H1 (cell line): ENCODE data around the gene PPM1D. TPM values are rescaled to one million over a fixed set of nuclear protein-coding genes. Genes with fewer than 3 reads are reported as not detected.

Experiments
- CTCF ChIA-PET: fragments of 300-600 bp; sonication (Branson Sonifier 250); formaldehyde crosslinking; loops from one replicate; lab custom pipeline; 2021; ENCODE audit not compliant: partially characterized antibody; lab: Charles Lee
- POLR2A ChIA-PET: fragments of 300-600 bp; sonication (Branson Sonifier 250); formaldehyde crosslinking; loops from one replicate; lab custom pipeline; 2021; ENCODE audit warnings: inconsistent platforms; ENCODE audit not compliant: partially characterized antibody; lab: Charles Lee
- DNase-seq, 2 experiments: peaks; one replicate each; pipeline versions ENCODE4 v3.0.0 to v3.0.0-alpha.2; 2010 to 2022; ENCODE audit warnings: low spot score in 2 of 2, low read depth in 1 of 2, mixed read lengths in 1 of 2
- FAIRE-seq: peaks from 2 replicates; lab custom pipeline; 2011; peaks lifted over from hg19 to GRCh38; lab: Jason Lieb, UNC
- H2AFZ ChIP-seq: 2 replicates; pipeline ENCODE4 v1.8.1; 2012; ENCODE audit warnings: low read length, inconsistent platforms
- H2AK5ac ChIP-seq: 2 replicates; pipeline ENCODE4 v1.6.1; 2013; ENCODE audit warnings: low read depth, low read length
- H2BK120ac ChIP-seq: replicated peaks from 2 replicates; pipeline ENCODE3; 2013; ENCODE audit warnings: low read depth, low read length, inconsistent platforms
- H2BK12ac ChIP-seq: 2 replicates; pipeline ENCODE4 v1.6.1; 2013; ENCODE audit warnings: low read depth, low read length
- H2BK15ac ChIP-seq: 2 replicates; pipeline ENCODE4 v1.6.1; 2013; ENCODE audit warnings: low read length
- H2BK20ac ChIP-seq: 2 replicates; pipeline ENCODE4 v1.6.1; 2013; ENCODE audit warnings: low read length
- H2BK5ac ChIP-seq: 2 replicates; pipeline ENCODE4 v1.6.1; 2013; ENCODE audit warnings: low read depth, low read length
- H3K14ac ChIP-seq: 2 replicates; pipeline ENCODE4 v1.6.1; 2013; ENCODE audit warnings: inconsistent platforms; ENCODE audit not compliant: insufficient read length
- H3K18ac ChIP-seq: 2 replicates; pipeline ENCODE4 v1.6.1; 2013; ENCODE audit warnings: low read length; ENCODE audit errors: extremely low read depth
- H3K23ac ChIP-seq: 2 replicates; pipeline ENCODE4 v1.6.1; 2013; ENCODE audit warnings: inconsistent platforms; ENCODE audit not compliant: insufficient read length
- H3K23me2 ChIP-seq: 2 replicates; pipeline ENCODE4 v1.6.1; 2013; ENCODE audit warnings: low read depth, low read length
- H3K27ac ChIP-seq: 2 replicates; pipeline ENCODE4 v1.6.1; 2011; ENCODE audit warnings: low read depth, low read length, inconsistent platforms
- H3K27me3 ChIP-seq, 4 experiments: replicated peaks in 1 of 4; 1 replicate in 1 of 4; 2 replicates in 3 of 4; pipeline versions ENCODE4 v1.6.1 to v1.8.1; 2011 to 2013; ENCODE audit warnings: low read length in 3 of 4, mild to moderate bottlenecking in 3 of 4, inconsistent platforms in 2 of 4, mixed read lengths in 2 of 4, moderate library complexity in 1 of 4; ENCODE audit not compliant: control insufficient read depth in 3 of 4, insufficient read depth in 3 of 4; ENCODE audit errors: extremely low read depth in 1 of 4
- H3K36me3 ChIP-seq, 4 experiments: 2 replicates each; pipeline versions ENCODE4 v1.6.1 to v1.8.1; 2011 to 2013; ENCODE audit warnings: mild to moderate bottlenecking in 4 of 4, low read length in 3 of 4, moderate library complexity in 2 of 4, control low read depth in 1 of 4, inconsistent platforms in 1 of 4; ENCODE audit not compliant: insufficient read depth in 4 of 4, control insufficient read depth in 2 of 4
- H3K4ac ChIP-seq: replicated peaks from 2 replicates; pipeline ENCODE3; 2013; ENCODE audit warnings: low read length, low read depth, mixed read lengths, inconsistent platforms; ENCODE audit not compliant: insufficient read length
- H3K4me1 ChIP-seq, 4 experiments: replicated peaks in 1 of 4; 1 replicate in 1 of 4; 2 replicates in 3 of 4; pipeline versions ENCODE4 v1.6.1 to v1.8.1; 2011 to 2013; ENCODE audit warnings: low read length in 3 of 4, inconsistent platforms in 2 of 4, mixed read lengths in 1 of 4; ENCODE audit not compliant: insufficient read depth in 4 of 4, control insufficient read depth in 3 of 4
- H3K4me2 ChIP-seq, 2 experiments: 2 replicates each; pipeline versions ENCODE4 v1.6.1 to v1.8.1; 2011 to 2013; ENCODE audit warnings: low read depth in 2 of 2, low read length in 2 of 2, control low read depth in 1 of 2, inconsistent platforms in 1 of 2, mild to moderate bottlenecking in 1 of 2; ENCODE audit not compliant: insufficient read depth in 1 of 2
- H3K4me3 ChIP-seq, 4 experiments: fragments of 200-600, 300-600 bp in 1 of 4; sonication (generic), shearing (Covaris generic), sonication (Bioruptor Twin) in 1 of 4; 2 replicates each; pipeline versions ENCODE4 v1.5.1 to v1.8.1; 2011 to 2016; ENCODE audit warnings: low read length in 4 of 4, low read depth in 3 of 4, control low read depth in 2 of 4, inconsistent platforms in 2 of 4, mild to moderate bottlenecking in 2 of 4, mixed read lengths in 1 of 4, moderate library complexity in 1 of 4; ENCODE audit not compliant: insufficient read depth in 2 of 4; ENCODE audit errors: extremely low read depth in 1 of 4
- H3K56ac ChIP-seq: replicated peaks from 2 replicates; pipeline ENCODE3; 2013; ENCODE audit warnings: low read depth, mild to moderate bottlenecking, mixed read lengths, low read length, inconsistent platforms; ENCODE audit not compliant: insufficient read length
- H3K79me1 ChIP-seq: 2 replicates; pipeline ENCODE4 v1.6.1; 2013; ENCODE audit warnings: low read depth, low read length, control low read depth
- H3K79me2 ChIP-seq, 2 experiments: 2 replicates each; pipeline versions ENCODE4 v1.6.1 to v1.8.1; 2012 to 2013; ENCODE audit warnings: low read length in 2 of 2, mild to moderate bottlenecking in 2 of 2, inconsistent platforms in 1 of 2; ENCODE audit not compliant: insufficient read depth in 2 of 2, control insufficient read depth in 1 of 2
- H3K9ac ChIP-seq, 4 experiments: replicated peaks in 1 of 4; 1 replicate in 1 of 4; 2 replicates in 3 of 4; pipeline versions ENCODE4 v1.6.1 to v1.8.1; 2011 to 2013; ENCODE audit warnings: low read depth in 3 of 4, low read length in 3 of 4, control low read depth in 2 of 4, mild to moderate bottlenecking in 2 of 4, moderate library complexity in 2 of 4, inconsistent platforms in 1 of 4; ENCODE audit errors: extremely low read depth in 1 of 4
- H3K9me3 ChIP-seq, 2 experiments: 2 replicates each; pipeline versions ENCODE4 v1.6.1 to v1.8.1; 2012 to 2013; ENCODE audit warnings: mild to moderate bottlenecking in 2 of 2, moderate library complexity in 2 of 2, control low read depth in 1 of 2, inconsistent platforms in 1 of 2, low read depth in 1 of 2, low read length in 1 of 2, mixed read lengths in 1 of 2; ENCODE audit not compliant: insufficient read depth in 2 of 2
- H4K20me1 ChIP-seq, 2 experiments: replicated peaks in 1 of 2; 2 replicates each; pipeline versions ENCODE3 to v1.8.1; 2011 to 2013; ENCODE audit warnings: inconsistent platforms in 2 of 2, low read length in 2 of 2, mild to moderate bottlenecking in 1 of 2; ENCODE audit not compliant: insufficient read depth in 2 of 2, control insufficient read depth in 1 of 2
- H4K5ac ChIP-seq: 2 replicates; pipeline ENCODE4 v1.6.1; 2013; ENCODE audit warnings: low read length, low read depth, mixed read lengths, inconsistent platforms; ENCODE audit not compliant: insufficient read length
- H4K8ac ChIP-seq: 2 replicates; pipeline ENCODE4 v1.8.0; 2013; ENCODE audit warnings: mild to moderate bottlenecking, moderate library complexity, low read length, inconsistent platforms; ENCODE audit not compliant: insufficient read depth; ENCODE audit errors: extremely low read depth
- H4K91ac ChIP-seq: replicated peaks from 2 replicates; pipeline ENCODE3; 2013; ENCODE audit warnings: low read length, mixed read lengths, inconsistent platforms; ENCODE audit not compliant: insufficient read length
- BRCA1 ChIP-seq: IDR thresholded peaks from 2 replicates; pipeline ENCODE4 v1.6.1; 2012; ENCODE audit warnings: low read depth, low read length, improper control_type of control experiment
- CEBPB ChIP-seq: IDR thresholded peaks from 2 replicates; pipeline ENCODE4 v1.6.1; 2012; ENCODE audit warnings: low read depth, low read length
- CHD1 ChIP-seq: IDR thresholded peaks from 2 replicates; pipeline ENCODE4 v1.6.1; 2012; ENCODE audit warnings: low read depth, low read length, improper control_type of control experiment
- E2F6 ChIP-seq: IDR thresholded peaks from 2 replicates; pipeline ENCODE4 v1.6.1; 2012; ENCODE audit warnings: inconsistent platforms
- EP300 ChIP-seq, 2 experiments: IDR thresholded peaks; 1 replicate in 1 of 2; 2 replicates in 1 of 2; pipeline ENCODE4 v1.6.1; 2011 to 2012; ENCODE audit warnings: low read depth in 2 of 2, low read length in 2 of 2, mild to moderate bottlenecking in 2 of 2, borderline replicate concordance in 1 of 2, inconsistent platforms in 1 of 2, moderate library complexity in 1 of 2
- JUN ChIP-seq: IDR thresholded peaks from 2 replicates; pipeline ENCODE4 v1.6.1; 2011; ENCODE audit warnings: low read depth, mild to moderate bottlenecking, improper control_type of control experiment, low read length
- NRF1 ChIP-seq: IDR thresholded peaks from 2 replicates; pipeline ENCODE4 v1.6.1; 2011; ENCODE audit warnings: mild to moderate bottlenecking, low read depth, low read length, improper control_type of control experiment
- PHF8 ChIP-seq: fragments of 200-600 bp; sonication (generic); conservative IDR thresholded peaks from 2 replicates; pipeline ENCODE4 v1.7.1; 2012; ENCODE audit warnings: low read depth, mild to moderate bottlenecking, inconsistent platforms, low read length, moderate library complexity
- RBBP5 ChIP-seq: IDR thresholded peaks from 2 replicates; pipeline ENCODE4 v1.7.1; 2012; ENCODE audit warnings: low read depth, mild to moderate bottlenecking, inconsistent platforms, low read length, moderate library complexity, borderline replicate concordance
- RXRA ChIP-seq: IDR thresholded peaks from 2 replicates; pipeline ENCODE4 v1.6.1; 2011; ENCODE audit warnings: low read depth, mild to moderate bottlenecking, low read length, moderate library complexity; ENCODE audit not compliant: insufficient read depth
- SIN3A ChIP-seq, 2 experiments: IDR thresholded peaks in 1 of 2; conservative IDR thresholded peaks in 1 of 2; 2 replicates each; pipeline ENCODE4 v1.6.1; 2011 to 2012; ENCODE audit warnings: low read length in 2 of 2, improper control_type of control experiment in 1 of 2, low read depth in 1 of 2, mild to moderate bottlenecking in 1 of 2
- SP1 ChIP-seq: IDR thresholded peaks from 2 replicates; pipeline ENCODE4 v1.6.1; 2011; ENCODE audit warnings: low read depth, low read length
- WGBS, 2 experiments: shearing (Covaris generic) in 1 of 2; methylation state at CpG; one replicate each; pipeline versions ENCODE4 v1.1.6 to v1.1.7; 2013 to 2015; ENCODE audit warnings: low lambda C conversion rate in 2 of 2, mixed read lengths in 2 of 2, inconsistent platforms in 1 of 2, low coverage in 1 of 2, missing lambda C conversion rate in 1 of 2; ENCODE audit not compliant: insufficient replicate concordance in 2 of 2, insufficient coverage in 1 of 2, insufficient read length in 1 of 2; ENCODE audit errors: extremely low coverage in 1 of 2, missing lambda C conversion rate in 1 of 2; 5-methylcytosine and 5-hydroxymethylcytosine counted together
- polyA plus RNA-seq, 7 experiments: library from polyadenylated mRNA; depleted of rRNA in 3 of 7; stranded (reverse) in 5 of 7; unstranded in 2 of 7; fragments of >200 nt in 5 of 7; fragments of 200-250 nt in 2 of 7; gene quantifications; 1 replicate in 5 of 7; 2 replicates in 1 of 7; 4 replicates in 1 of 7; pipeline versions ENCODE4 v1.2.1 to v1.2.3, GENCODE V29; 2011 to 2013; ENCODE audit warnings: missing spikeins in 2 of 7, mixed read lengths in 2 of 7
- total RNA-seq: library from RNA; stranded (reverse); fragmentation: NEBNext Ultra II Directional; extraction: Animal tissue kit (Norgen Biotek cat#: 25700); gene quantifications from 2 replicates; pipeline ENCODE4 v1.2.1, GENCODE V29; 2021

Gene PPM1D
- total and polyA plus RNA-seq, 2 of the 8 experiments (the other 6 are each of a cell fraction or from before 2014, with no cell fraction given) = 5.0 to 16.7 TPM

- no peak overlapping the region for H3K4ac ChIP-seq
- H3K79me2 ChIP-seq = no peaks in the 10 kb centered on the region
- no peak overlapping the region for H4K8ac ChIP-seq
- no peak overlapping the region for H2AK5ac ChIP-seq
- H4K20me1 ChIP-seq = no peaks in the 10 kb centered on the region
- no peak overlapping the region for H2AFZ ChIP-seq
- no peak overlapping the region for H3K18ac ChIP-seq
- no peak overlapping the region for H2BK12ac ChIP-seq
- no peak overlapping the region for H2BK15ac ChIP-seq
- H3K23ac ChIP-seq = no peak overlapping the region
- no peaks in the 10 kb centered on the region for H3K27me3 ChIP-seq
- H3K9me3 ChIP-seq = no peaks in the 10 kb centered on the region
- no peak overlapping the region for H3K14ac ChIP-seq
- 93% methylated on average over 2 of the region's 2 CpGs; no CpG with 5 or more reads in 1 of the 2 experiments for WGBS, 2 experiments
- H3K79me1 ChIP-seq = no peaks in the 10 kb centered on the region
- no peak overlapping the region for H4K5ac ChIP-seq
- no peak overlapping the region for H3K4me3 ChIP-seq
- no peak overlapping the region for H3K27ac ChIP-seq
- ChIA-PET CTCF (interaction anchor here (0.6 kb wide), 1 partner anchor 258 kb away, joined by 3 read pairs; no protein-coding TSS in a partner anchor), POLR2A (no interaction called here)
- no peaks in the 10 kb centered on the region for H3K36me3 ChIP-seq
- H2BK120ac ChIP-seq = no peak overlapping the region
- DNase-seq (no peak), FAIRE-seq (no peak)
- no peak overlapping the region for H4K91ac ChIP-seq
- H2BK20ac ChIP-seq = no peak overlapping the region
- H2BK5ac ChIP-seq = no peak overlapping the region
- H3K4me2 ChIP-seq = no peak overlapping the region
- H3K56ac ChIP-seq = no peak overlapping the region
- no peak overlapping the region for H3K9ac ChIP-seq
- no peaks in the 10 kb centered on the region for H3K4me1 ChIP-seq
- no peaks in the 10 kb centered on the region for H3K23me2 ChIP-seq
- TF ChIP-seq BRCA1 (no peak), CEBPB (no peak), JUN (no peak), EP300 (IDR thresholded peaks at IDR 0.05; ENCODE audit: borderline replicate concordance in 1 of 2, low read depth in 2 of 2, low read length in 2 of 2) (no peak), RXRA (no peak), E2F6 (no peak), SP1 (no peak), PHF8 (no peak), RBBP5 (no peak), SIN3A (conservative IDR thresholded peaks at IDR 0.05 in 1 of 2, IDR thresholded peaks at IDR 0.05 in 1 of 2; ENCODE audit: low read depth in 1 of 2, low read length in 2 of 2) (no peak), CHD1 (no peak), NRF1 (no peak)
Observed at GRCh38 chr17:60713608-60714007, 113.6 kb downstream of the PPM1D start.
